Transverse colon (tissue), 4 donors: ENCODE measurements around the gene HDAC4. TPM values are rescaled to one million over a fixed set of nuclear protein-coding genes. Genes with fewer than 3 reads are reported as not detected.
"Not testable (repeated sequence)": the region's sequence is repeated elsewhere in the genome, so short reads cannot be mapped to it uniquely, and the experiment has no call there.

ENCODE experiments used
- DNase-seq: peaks from one replicate; pipeline ENCODE4 v3.0.0-alpha.2; 2019
- H3K27ac ChIP-seq, 4 donors: fragments of 200-600 bp; sonication (generic); 2 replicates each; pipeline ENCODE4 v1.5.1; 2016 to 2018; ENCODE audit warnings: inconsistent platforms in 4 of 4
- H3K27me3 ChIP-seq: fragments of 200-600 bp; sonication (generic); 2 replicates; pipeline ENCODE4 v1.5.1; 2017; ENCODE audit warnings: inconsistent platforms
- H3K36me3 ChIP-seq, 4 donors: fragments of 200-600 bp; sonication (generic); 2 replicates each; pipeline ENCODE4 v1.5.1; 2017 to 2019; ENCODE audit warnings: inconsistent platforms in 4 of 4
- H3K4me1 ChIP-seq, 4 donors: fragments of 200-600 bp; sonication (generic); 2 replicates each; pipeline ENCODE4 v1.5.1; 2017 to 2020; ENCODE audit warnings: inconsistent platforms in 4 of 4
- H3K4me3 ChIP-seq, 4 donors: fragments of 200-600 bp; sonication (generic); 1 replicate in 1 of 4; 2 replicates in 3 of 4; pipeline versions ENCODE4 v1.5.1 to v1.6.1; 2017 to 2019; ENCODE audit warnings: inconsistent platforms in 4 of 4
- H3K9me3 ChIP-seq, 2 donors: fragments of 200-600 bp; sonication (generic); 2 replicates each; pipeline ENCODE4 v1.5.1; 2017 to 2019; ENCODE audit warnings: inconsistent platforms in 2 of 2
- EP300 ChIP-seq: sonication (generic); formaldehyde crosslinking; IDR thresholded peaks from one replicate; pipeline ENCODE4 v1.6.1; 2017; ENCODE audit warnings: antibody characterized with exemption, low read depth
- POLR2A ChIP-seq: fragments of 450-650 bp; IDR thresholded peaks from one replicate; pipeline ENCODE4 v1.6.1; 2016; ENCODE audit warnings: antibody characterized with exemption, mild to moderate bottlenecking, moderate library complexity
- POLR2AphosphoS5 ChIP-seq, 3 donors: sonication (generic); formaldehyde crosslinking; IDR thresholded peaks; one replicate each; pipeline ENCODE4 v1.6.1; 2016; ENCODE audit warnings: antibody characterized with exemption in 3 of 3
- whole genome bisulfite sequencing, 2 donors: methylation state at CpG; one replicate each; pipeline ENCODE4 v1.1.5; 2018; ENCODE audit warnings: low coverage in 1 of 2; 5-methylcytosine and 5-hydroxymethylcytosine counted together
- in situ Hi-C, 4 donors: fragments of 200-750 bp; cut with MboI; loops; one replicate each; pipeline versions ENCODE4 v1.15.0 to v1.15.1; 2017; ENCODE audit warnings: low sequenced_read_pairs in 3 of 4, low pct_ligation_motif_present in 1 of 4, low pct_unique_long_range_greater_than_20kb in 1 of 4
- intact Hi-C: fragments of 100-400 bp; cut with DNase I; formaldehyde crosslinking; loops from one replicate; pipeline ENCODE4 v1.15.1; 2023; ENCODE audit warnings: low total_unique reads
- total RNA-seq, 4 donors: library from RNA; depleted of rRNA; stranded (reverse); fragments of >200 nt; gene quantifications; one replicate each; pipeline ENCODE4 v1.1.0, GENCODE V29; 2016
- TF ChIP-seq, protein P1 (sequence below), 5 experiments: fragments of 200-600 bp in 3 of 5; fragments of 450-650 bp in 2 of 5; sonication (generic) in 3 of 5; IDR thresholded peaks; 1 replicate in 2 of 5; 2 replicates in 3 of 5; pipeline ENCODE4 v1.5.1; 2016 to 2017; ENCODE audit warnings: antibody characterized with exemption in 5 of 5, inconsistent platforms in 3 of 5, mild to moderate bottlenecking in 2 of 5, moderate library complexity in 1 of 5

Gene HDAC4
- total RNA-seq, 4 donors from 2014 or later = 33.9 to 192 (median 112) TPM

DNA sequence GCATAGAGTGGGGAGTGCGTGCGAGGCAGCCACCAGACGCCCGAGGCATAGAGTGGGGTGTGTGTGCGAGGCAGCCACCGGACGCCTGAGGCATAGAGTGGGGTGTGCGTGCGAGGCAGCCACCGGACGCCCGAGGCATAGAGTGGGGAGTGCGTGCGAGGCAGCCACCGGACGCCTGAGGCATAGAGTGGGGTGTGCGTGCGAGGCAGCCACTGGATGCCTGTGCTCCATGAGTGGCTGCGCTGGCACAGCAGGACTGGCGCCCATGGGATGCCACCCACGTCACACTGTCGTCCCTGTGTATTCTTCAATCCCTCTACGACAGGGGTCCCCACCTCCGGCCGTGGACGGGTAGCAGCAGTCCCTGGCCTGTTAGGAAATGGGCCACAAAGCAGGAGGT lies 221.9 kb downstream of the HDAC4 start:
- TF ChIP-seq, protein P1, sequence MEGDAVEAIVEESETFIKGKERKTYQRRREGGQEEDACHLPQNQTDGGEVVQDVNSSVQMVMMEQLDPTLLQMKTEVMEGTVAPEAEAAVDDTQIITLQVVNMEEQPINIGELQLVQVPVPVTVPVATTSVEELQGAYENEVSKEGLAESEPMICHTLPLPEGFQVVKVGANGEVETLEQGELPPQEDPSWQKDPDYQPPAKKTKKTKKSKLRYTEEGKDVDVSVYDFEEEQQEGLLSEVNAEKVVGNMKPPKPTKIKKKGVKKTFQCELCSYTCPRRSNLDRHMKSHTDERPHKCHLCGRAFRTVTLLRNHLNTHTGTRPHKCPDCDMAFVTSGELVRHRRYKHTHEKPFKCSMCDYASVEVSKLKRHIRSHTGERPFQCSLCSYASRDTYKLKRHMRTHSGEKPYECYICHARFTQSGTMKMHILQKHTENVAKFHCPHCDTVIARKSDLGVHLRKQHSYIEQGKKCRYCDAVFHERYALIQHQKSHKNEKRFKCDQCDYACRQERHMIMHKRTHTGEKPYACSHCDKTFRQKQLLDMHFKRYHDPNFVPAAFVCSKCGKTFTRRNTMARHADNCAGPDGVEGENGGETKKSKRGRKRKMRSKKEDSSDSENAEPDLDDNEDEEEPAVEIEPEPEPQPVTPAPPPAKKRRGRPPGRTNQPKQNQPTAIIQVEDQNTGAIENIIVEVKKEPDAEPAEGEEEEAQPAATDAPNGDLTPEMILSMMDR (IDR thresholded peaks at IDR 0.05) = no peak
- TF ChIP-seq POLR2A (no peak), EP300 (no peak), POLR2AphosphoS5 (IDR thresholded peaks at IDR 0.05) (no peak)
- DNase-seq = no peak
- Histone ChIP-seq H3K4me1 (no peaks in the 10 kb centered on the region), H3K27ac (no peak overlapping the region), H3K4me3 (no peak overlapping the region), H3K9me3 (peaks cover 0 to 5% of the 10 kb centered on the region in 2 donors), H3K36me3 (peaks cover 0 to 28% (median 10%) of the 10 kb centered on the region in 4 donors), H3K27me3 (no peaks in the 10 kb centered on the region)
- in situ Hi-C loops (no loop called here), intact Hi-C loops (no loop called here)
- 96 to 97% methylated on average over 12 to 26 of the region's 26 CpGs for WGBS, 2 donors

DNA sequence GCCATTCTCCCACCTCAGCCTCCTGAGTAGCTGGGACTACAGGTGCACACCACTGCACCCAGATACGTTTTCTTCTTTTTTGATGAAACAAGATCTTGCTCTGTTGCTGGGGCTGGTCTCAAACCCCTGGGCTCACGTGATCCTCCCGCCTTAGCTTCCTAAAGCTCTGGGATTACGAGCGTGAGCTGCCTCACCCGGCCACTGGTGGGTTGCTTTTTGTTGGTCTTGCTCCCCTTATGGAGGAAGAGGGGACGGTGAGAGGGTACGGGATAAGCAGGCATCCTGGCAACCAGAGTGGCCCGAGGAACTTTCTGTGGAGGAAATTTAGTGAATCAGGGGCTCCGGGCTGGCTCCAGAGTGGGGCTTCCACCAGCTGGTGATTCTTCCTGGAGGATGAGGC lies 222.3 kb downstream of the HDAC4 start:
- no peaks in the 10 kb centered on the region for H3K4me1 ChIP-seq
- H3K27me3 ChIP-seq = no peaks in the 10 kb centered on the region
- WGBS, 2 donors = 98 to 99% methylated on average over 7 to 10 of the region's 10 CpGs
- peaks cover 0 to 33% (median 10%) of the 10 kb centered on the region in 4 donors for H3K36me3 ChIP-seq
- no peak for DNase-seq
- in situ Hi-C loops = no loop called here
- H3K4me3 ChIP-seq = no peak overlapping the region
- TF ChIP-seq POLR2A = no peak
- no peak for TF ChIP-seq EP300
- TF ChIP-seq POLR2AphosphoS5 (IDR thresholded peaks at IDR 0.05) = no peak
- TF ChIP-seq, protein P1 (IDR thresholded peaks at IDR 0.05) = no peak
- peaks cover 1 to 5% of the 10 kb centered on the region in 2 donors for H3K9me3 ChIP-seq
- H3K27ac ChIP-seq = no peak overlapping the region
- intact Hi-C loops = no loop called here

DNA sequence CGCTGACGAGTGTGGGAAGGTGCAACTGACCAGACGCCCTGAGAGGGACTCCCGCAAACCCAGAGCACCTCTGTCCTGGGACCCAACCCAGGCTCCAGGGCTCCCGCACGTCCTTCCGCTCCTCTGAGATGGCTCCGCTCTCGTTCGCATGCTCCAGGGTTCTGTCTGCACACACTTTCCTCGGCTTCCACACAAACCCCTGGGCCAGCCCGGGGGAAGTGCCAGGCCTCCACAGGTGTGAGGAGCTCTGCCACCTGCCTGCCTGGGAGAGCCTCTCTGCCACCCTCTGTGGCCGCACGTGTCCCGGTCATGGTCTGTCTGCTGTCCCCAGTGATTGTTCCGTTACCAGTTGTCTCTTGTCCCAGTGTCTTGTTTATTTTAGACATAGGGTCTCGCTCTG lies 222.9 kb downstream of the HDAC4 start:
- 96 to 100% methylated on average over 9 to 17 of the region's 17 CpGs for WGBS, 2 donors
- Histone ChIP-seq H3K4me3 (no peak overlapping the region), H3K36me3 (peaks cover 0 to 35% (median 10%) of the 10 kb centered on the region in 4 donors), H3K4me1 (no peaks in the 10 kb centered on the region), H3K27ac (no peak overlapping the region), H3K27me3 (no peaks in the 10 kb centered on the region), H3K9me3 (peaks cover 5 to 6% of the 10 kb centered on the region in 2 donors)
- in situ Hi-C loops (no loop called here), intact Hi-C loops (no loop called here)
- TF ChIP-seq, protein P1 (IDR thresholded peaks at IDR 0.05) = no peak
- TF ChIP-seq EP300 (no peak), POLR2A (no peak)
- no peak for DNase-seq

DNA sequence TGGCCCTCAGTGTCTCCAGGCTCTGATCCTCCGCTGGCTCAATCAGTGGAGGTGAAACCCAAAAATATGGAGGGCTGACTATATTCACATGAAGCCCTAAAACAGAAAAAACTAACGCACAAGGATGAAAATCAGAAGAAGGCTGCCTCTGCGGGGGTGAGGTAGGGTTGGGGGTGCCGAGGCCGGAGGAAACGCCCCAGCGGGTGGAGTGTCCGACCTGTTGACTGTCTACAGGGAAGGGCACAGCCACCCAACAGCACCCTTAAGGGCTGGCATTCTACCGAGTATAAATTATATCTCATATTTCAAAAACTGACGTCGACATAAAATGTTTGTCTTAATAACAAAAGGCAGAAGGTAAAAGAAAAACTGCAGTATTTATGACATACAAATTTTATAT lies 223.5 kb downstream of the HDAC4 start:
- intact Hi-C loops (no loop called here), in situ Hi-C loops (no loop called here)
- Histone ChIP-seq H3K4me3 (no peak overlapping the region), H3K36me3 (peaks cover 0 to 35% (median 10%) of the 10 kb centered on the region in 4 donors), H3K4me1 (no peaks in the 10 kb centered on the region), H3K27me3 (no peaks in the 10 kb centered on the region), H3K9me3 (peaks cover 8 to 12% of the 10 kb centered on the region in 2 donors), H3K27ac (no peak overlapping the region)
- no peak for DNase-seq
- TF ChIP-seq EP300 (no peak), POLR2A (no peak), POLR2AphosphoS5 (IDR thresholded peaks at IDR 0.05) (no peak)
- TF ChIP-seq, protein P1 (IDR thresholded peaks at IDR 0.05) = no peak
- 92 to 95% methylated on average over 10 to 11 of the region's 11 CpGs for WGBS, 2 donors

DNA sequence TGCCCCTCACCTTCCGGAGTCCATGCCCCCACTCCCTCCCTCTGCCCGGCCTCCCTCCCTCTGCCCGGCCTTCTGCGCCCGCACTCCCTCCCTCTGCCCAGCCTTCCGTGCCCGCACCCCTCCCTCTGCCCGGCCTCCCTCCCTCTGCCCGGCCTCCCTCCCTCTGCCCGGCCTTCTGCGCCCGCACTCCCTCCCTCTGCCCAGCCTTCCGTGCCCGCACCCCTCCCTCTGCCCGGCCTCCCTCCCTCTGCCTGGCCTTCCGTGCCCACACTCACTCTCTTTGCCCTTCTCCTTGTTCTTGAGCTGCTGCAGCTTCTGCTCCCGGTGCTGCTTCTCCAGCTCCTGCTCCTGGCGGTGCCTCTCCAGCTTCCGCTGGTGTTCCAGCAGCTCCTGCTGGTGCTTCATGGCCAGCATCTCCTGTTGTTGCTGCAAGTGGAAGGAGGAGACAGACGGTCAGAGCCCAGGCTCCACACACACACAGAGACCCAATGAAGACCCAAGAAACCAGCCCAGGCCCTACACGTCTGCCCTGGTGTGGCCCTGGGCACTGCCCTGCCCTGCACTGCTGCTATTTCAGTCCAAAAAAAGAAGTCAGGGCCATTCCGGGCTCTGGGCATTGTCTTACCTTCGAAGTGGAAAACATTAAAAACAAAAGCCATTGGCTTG lies 224.5 kb downstream of the HDAC4 start:
- Histone ChIP-seq H3K9me3 (peaks cover 15 to 21% of the 10 kb centered on the region in 2 donors), H3K36me3 (peaks cover 0 to 43% (median 10%) of the 10 kb centered on the region in 4 donors), H3K27ac (peak overlapping the region in 2 of 4 donors; percentile 32 to 51)
- 74 to 86% methylated on average over 11 to 23 of the region's 23 CpGs for WGBS, 2 donors
- intact Hi-C loops, in situ Hi-C loops, H3K27me3 ChIP-seq, DNase-seq, H3K4me1 ChIP-seq, H3K4me3 ChIP-seq: not testable (repeated sequence)
